IMR-90 (cell line): ENCODE results near the gene CFAP73. TPM values are rescaled to one million over a fixed set of nuclear protein-coding genes. Genes with fewer than 3 reads are reported as not detected.

Experiments used
- ATAC-seq: fragments of 200-7000 bp; cut with Tn5 transposase; 2 replicates; pipeline ENCODE4 v1.9.1; 2020; ENCODE audit warnings: low read depth, mild to moderate bottlenecking, moderate library complexity
- BruUV-seq: library from RNA; stranded (reverse); fragments of 400-500 nt; replicated peaks from 2 replicates; lab custom pipeline; 2021; lab: Mats Ljungman, UMichigan
- CTCF ChIA-PET: fragments of 300-600 bp; formaldehyde crosslinking; extraction: SDS; loops from one replicate; lab custom pipeline; 2021; ENCODE audit warnings: antibody characterized with exemption; lab: Yijun Ruan, JAX
- POLR2A ChIA-PET: fragments of 300-600 bp; sonication (Branson Sonifier 250); formaldehyde crosslinking; loops from one replicate; lab custom pipeline; 2022; ENCODE audit warnings: antibody characterized with exemption; ENCODE audit not compliant: unreplicated experiment; lab: Charles Lee
- DNase-seq: peaks from one replicate; pipeline ENCODE4 v3.0.0; 2013
- H2AFZ ChIP-seq: replicated peaks from 2 replicates; pipeline ENCODE3; 2013; ENCODE audit warnings: low read length, mild to moderate bottlenecking; ENCODE audit not compliant: poor library complexity
- H2AK5ac ChIP-seq: 2 replicates; pipeline ENCODE4 v1.6.1; 2013; ENCODE audit warnings: low read depth, low read length, inconsistent platforms
- H2AK9ac ChIP-seq: replicated peaks from 2 replicates; pipeline ENCODE3; 2013; ENCODE audit warnings: mild to moderate bottlenecking, low read depth, low read length, moderate library complexity; ENCODE audit not compliant: poor library complexity
- H2BK120ac ChIP-seq: 2 replicates; pipeline ENCODE4 v1.6.1; 2013; ENCODE audit warnings: low read depth, low read length, inconsistent platforms
- H2BK15ac ChIP-seq: 3 replicates; pipeline ENCODE4 v1.6.1; 2013; ENCODE audit warnings: low read depth, low read length, inconsistent platforms
- H2BK20ac ChIP-seq: 2 replicates; pipeline ENCODE4 v1.6.1; 2013; ENCODE audit warnings: low read depth, mild to moderate bottlenecking, inconsistent platforms, low read length, moderate library complexity
- H2BK5ac ChIP-seq: 2 replicates; pipeline ENCODE4 v1.6.1; 2013; ENCODE audit warnings: mild to moderate bottlenecking, low read depth, low read length, inconsistent platforms; ENCODE audit not compliant: poor library complexity, severe bottlenecking
- H3K14ac ChIP-seq: replicated peaks from 2 replicates; pipeline ENCODE4 v1.6.1; 2013; ENCODE audit warnings: low read depth, low read length, inconsistent platforms
- H3K18ac ChIP-seq: 2 replicates; pipeline ENCODE4 v1.6.1; 2013; ENCODE audit warnings: low read depth, low read length, control low read depth
- H3K23ac ChIP-seq: 2 replicates; pipeline ENCODE4 v1.6.1; 2013; ENCODE audit warnings: low read depth, low read length, inconsistent platforms
- H3K27ac ChIP-seq: 2 replicates; pipeline ENCODE4 v1.5.1; 2013; ENCODE audit warnings: mild to moderate bottlenecking, control low read depth, low read length; ENCODE audit not compliant: insufficient read depth
- H3K27me3 ChIP-seq: 2 replicates; pipeline ENCODE4 v1.6.1; 2013; ENCODE audit warnings: low read length; ENCODE audit not compliant: control insufficient read depth, insufficient read depth
- H3K36me3 ChIP-seq: 2 replicates; pipeline ENCODE4 v1.6.1; 2013; ENCODE audit warnings: low read length, mixed read lengths; ENCODE audit not compliant: control insufficient read depth, insufficient read depth
- H3K4ac ChIP-seq: 2 replicates; pipeline ENCODE4 v1.6.1; 2013; ENCODE audit warnings: low read depth, low read length, inconsistent platforms
- H3K4me1 ChIP-seq: 2 replicates; pipeline ENCODE4 v1.6.1; 2013; ENCODE audit warnings: low read length, mixed read lengths; ENCODE audit not compliant: control insufficient read depth, insufficient read depth
- H3K4me2 ChIP-seq: 2 replicates; pipeline ENCODE4 v1.6.1; 2013; ENCODE audit warnings: low read depth, mild to moderate bottlenecking, control low read depth, low read length, moderate library complexity
- H3K4me3 ChIP-seq: 2 replicates; pipeline ENCODE4 v1.5.1; 2013; ENCODE audit warnings: low read depth, mild to moderate bottlenecking, control low read depth, low read length, moderate library complexity; ENCODE audit not compliant: insufficient read depth
- H3K56ac ChIP-seq: 2 replicates; pipeline ENCODE4 v1.6.1; 2013; ENCODE audit warnings: low read length, inconsistent platforms; ENCODE audit not compliant: insufficient read depth; ENCODE audit errors: extremely low read depth
- H3K79me1 ChIP-seq, 2 experiments: 2 replicates each; pipeline ENCODE4 v1.6.1; 2013; ENCODE audit warnings: low read length in 2 of 2, inconsistent platforms in 1 of 2, low read depth in 1 of 2
- H3K9ac ChIP-seq: 2 replicates; pipeline ENCODE4 v1.6.1; 2013; ENCODE audit warnings: low read depth, low read length, control low read depth
- H3K9me1 ChIP-seq: 2 replicates; pipeline ENCODE4 v1.6.1; 2013; ENCODE audit warnings: low read length, inconsistent platforms; ENCODE audit not compliant: insufficient read depth
- H3K9me3 ChIP-seq: 2 replicates; pipeline ENCODE4 v1.6.1; 2013; ENCODE audit warnings: low read length; ENCODE audit not compliant: control insufficient read depth, insufficient read depth
- H4K20me1 ChIP-seq: 2 replicates; pipeline ENCODE4 v1.6.1; 2013; ENCODE audit warnings: low read length, inconsistent platforms; ENCODE audit not compliant: insufficient read depth
- H4K5ac ChIP-seq: 2 replicates; pipeline ENCODE4 v1.6.1; 2013; ENCODE audit warnings: mild to moderate bottlenecking, low read depth, low read length, control low read depth
- H4K8ac ChIP-seq, 2 experiments: 2 replicates each; pipeline ENCODE4 v1.6.1; 2013; ENCODE audit warnings: low read depth in 2 of 2, low read length in 2 of 2, control low read depth in 1 of 2, inconsistent platforms in 1 of 2
- H4K91ac ChIP-seq: 2 replicates; pipeline ENCODE4 v1.6.1; 2013; ENCODE audit warnings: low read depth, low read length, inconsistent platforms; ENCODE audit not compliant: insufficient read depth
- RAD21 ChIP-seq: IDR thresholded peaks from 2 replicates; pipeline ENCODE4 v1.6.1; 2012; ENCODE audit warnings: low read length, improper control_type of control experiment
- WGBS, 2 experiments: methylation state at CpG; one replicate each; pipeline versions ENCODE4 v1.1.5 to v1.1.7; 2013; ENCODE audit warnings: missing lambda C conversion rate in 2 of 2; ENCODE audit not compliant: insufficient read length in 1 of 2; ENCODE audit errors: extremely low coverage in 2 of 2; 5-methylcytosine and 5-hydroxymethylcytosine counted together
- dilution Hi-C: fragments of 300-500 bp; cut with HindIII; formaldehyde crosslinking; loops from one replicate; pipeline ENCODE4 v1.14.3; 2018; ENCODE audit warnings: low sequenced_read_pairs; ENCODE audit not compliant: unreplicated experiment
- in situ Hi-C: fragments of 300-500 bp; cut with MboI; formaldehyde crosslinking; loops from 3 replicates; pipeline ENCODE4 v1.14.3; 2019; ENCODE audit warnings: low sequenced_read_pairs, inconsistent platforms, mixed read lengths
- intact Hi-C: fragments of 100-400 bp; cut with micrococcal nuclease; formaldehyde crosslinking; loops from 2 replicates; pipeline ENCODE4 v1.10.0; 2022
- polyA plus RNA-seq, 3 experiments: library from polyadenylated mRNA; depleted of rRNA; stranded (reverse); fragments of >200 nt; gene quantifications; 2 replicates each; pipeline ENCODE4 v1.2.3, GENCODE V29; 2012; ENCODE audit warnings: low replicate concordance in 1 of 3
- total RNA-seq: library from RNA; depleted of rRNA; stranded (reverse); fragments of >200 nt; gene quantifications from 2 replicates; pipeline ENCODE4 v1.2.3, GENCODE V29; 2012
- TF ChIP-seq, protein P1 (sequence below): fragments of 150-350 bp; IDR thresholded peaks from 2 replicates; pipeline ENCODE4 v1.6.1; 2017; ENCODE audit warnings: mild to moderate bottlenecking, antibody characterized with exemption, low read length, low read depth

Gene CFAP73
- total and polyA plus RNA-seq, 2 of the 4 experiments (the other 2 are of a cell fraction) = not detected

- Histone ChIP-seq H3K18ac (no peak overlapping the region), H2BK5ac (no peak overlapping the region), H3K36me3 (peaks cover 13% of the 10 kb centered on the region), H4K8ac (no peak overlapping the region), H2AK9ac (no peak overlapping the region), H4K91ac (no peak overlapping the region), H2BK15ac (no peak overlapping the region), H2BK20ac (no peak overlapping the region), H3K9me1 (peaks cover 5% of the 10 kb centered on the region; the same call in 1 of the 2 replicates), H3K79me1 (peaks cover 23 to 35% of the 10 kb centered on the region in 2 experiments), H3K4me1 (peaks cover 13% of the 10 kb centered on the region), H3K4me3 (no peak overlapping the region), H3K9ac (no peak overlapping the region), H3K23ac (no peak overlapping the region), H3K27ac (no peak overlapping the region), H3K56ac (no peak overlapping the region), H3K27me3 (no peaks in the 10 kb centered on the region), H2BK120ac (no peak overlapping the region), H3K14ac (no peak overlapping the region), H3K9me3 (no peaks in the 10 kb centered on the region), H4K5ac (no peak overlapping the region), H2AFZ (no peak overlapping the region), H3K4me2 (no peak overlapping the region), H3K4ac (no peak overlapping the region), H2AK5ac (no peak overlapping the region), H4K20me1 (no peaks in the 10 kb centered on the region)
- CTCF ChIA-PET = no interaction called here
- dilution Hi-C loops = no loop called here
- TF ChIP-seq, protein P1, sequence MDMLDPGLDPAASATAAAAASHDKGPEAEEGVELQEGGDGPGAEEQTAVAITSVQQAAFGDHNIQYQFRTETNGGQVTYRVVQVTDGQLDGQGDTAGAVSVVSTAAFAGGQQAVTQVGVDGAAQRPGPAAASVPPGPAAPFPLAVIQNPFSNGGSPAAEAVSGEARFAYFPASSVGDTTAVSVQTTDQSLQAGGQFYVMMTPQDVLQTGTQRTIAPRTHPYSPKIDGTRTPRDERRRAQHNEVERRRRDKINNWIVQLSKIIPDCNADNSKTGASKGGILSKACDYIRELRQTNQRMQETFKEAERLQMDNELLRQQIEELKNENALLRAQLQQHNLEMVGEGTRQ = peak; percentile 83
- TF ChIP-seq RAD21 = no peak
- POLR2A ChIA-PET = no interaction called here
- in situ Hi-C loops = loop anchor here (25.0 kb wide), 1 partner anchor 1222 kb away; the partner anchor contains the start of gene TBX5
- intact Hi-C loops = loop anchor here (10.0 kb wide), 1 partner anchor 164 kb away; the partner anchor contains the start of gene PLBD2
- ATAC-seq = no peak
- no TSS peak for BruUV-seq
- 60% methylated on average over 1 of the region's 4 CpGs; no CpG with 5 or more reads in 1 of the 2 experiments for WGBS, 2 experiments
- DNase-seq = peak; percentile 45
Observed at GRCh38 chr12:113190761-113191160, 41.2 kb downstream of the CFAP73 start.
